GM21528 (cell line): Measurements from ENCODE around the gene CGGBP1.
"Not testable (repeated sequence)": the region's sequence is repeated elsewhere in the genome, so short reads cannot be mapped to it uniquely, and the experiment has no call there.

Experiments
- ATAC-seq: cut with Tn5 transposase; IDR thresholded peaks from one replicate; pipeline ENCODE4 v1.9.1; 2021; ENCODE audit warnings: mild to moderate bottlenecking, moderate library complexity; ENCODE audit not compliant: unreplicated experiment, low FRiP score

Gene CGGBP1

DNA sequence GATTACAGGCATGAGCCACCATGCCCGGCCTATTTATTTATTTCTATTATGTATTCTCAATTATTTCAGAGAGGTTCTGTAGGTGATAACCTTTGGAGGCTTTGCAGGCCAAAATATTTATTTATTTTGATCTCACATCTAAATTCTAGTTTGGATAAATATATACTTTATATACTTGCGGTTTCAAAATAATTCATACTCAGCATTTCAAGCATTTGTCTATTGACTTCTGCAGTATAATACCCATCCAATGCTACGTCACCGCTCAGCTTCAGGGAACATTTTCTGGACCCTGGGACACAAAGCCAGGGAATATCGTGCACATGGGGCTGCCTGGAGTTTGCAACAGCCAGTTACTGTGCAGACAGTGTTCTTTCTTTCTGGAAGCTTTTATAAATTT is 22.6 kb downstream of the CGGBP1 start:
- no peak for ATAC-seq

DNA sequence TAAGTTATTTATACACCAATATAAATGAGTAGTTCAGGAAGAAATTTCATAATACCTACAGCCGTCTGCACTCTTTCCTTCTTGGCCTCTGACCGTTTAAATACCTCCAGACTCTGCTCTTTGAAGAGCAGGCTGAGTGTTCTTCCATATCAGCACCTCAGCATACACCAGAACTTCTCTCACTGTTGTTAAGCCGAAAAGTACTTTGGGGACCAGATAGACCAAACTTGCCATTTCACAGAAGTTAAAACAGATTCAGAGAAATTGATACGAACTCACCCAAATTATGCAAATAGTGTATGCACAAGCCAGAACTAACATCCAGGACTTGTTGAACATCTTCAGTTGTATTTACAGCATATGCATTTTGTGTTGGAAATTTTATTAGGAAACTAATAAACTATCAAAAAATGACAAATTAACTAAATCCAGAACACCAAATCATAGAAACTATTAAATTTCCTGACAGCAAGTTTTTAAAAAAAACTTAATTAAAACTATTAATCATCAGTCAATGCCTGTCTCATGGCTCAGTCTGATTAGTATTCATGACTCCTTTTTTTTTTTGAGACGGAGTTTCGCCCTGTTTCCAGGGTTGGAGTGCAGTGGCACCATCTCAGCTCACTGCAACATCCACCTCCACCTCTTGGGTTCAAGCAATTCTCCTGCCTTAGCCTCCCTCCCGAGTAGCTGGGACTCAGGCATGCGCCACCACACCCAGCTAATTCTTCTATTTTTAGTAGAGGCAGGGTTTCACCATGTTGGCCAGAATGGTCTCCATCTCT is 24.1 kb downstream of the CGGBP1 start:
- no peak for ATAC-seq

GRCh38 chr3:88033808-88034207 is 25.0 kb downstream of the CGGBP1 start:
- ATAC-seq: no peak

DNA sequence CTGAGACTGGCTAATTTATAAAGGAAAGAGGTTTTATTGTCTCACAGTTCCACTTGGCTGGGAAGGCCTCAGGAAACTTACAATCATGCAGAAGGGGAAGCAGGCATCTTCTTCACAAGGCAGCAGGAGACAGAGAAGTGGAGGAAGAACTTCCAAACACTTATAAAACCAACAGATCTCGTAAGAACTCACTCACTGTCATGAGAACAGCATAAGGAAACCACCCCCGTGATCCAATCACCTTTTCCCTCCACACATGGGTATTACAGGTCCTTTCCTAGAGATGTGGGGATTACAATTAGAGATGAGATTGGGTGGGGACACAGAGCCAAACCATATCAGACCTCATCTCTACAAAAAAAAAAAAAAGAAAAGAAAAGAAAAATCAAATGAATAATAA is 25.7 kb downstream of the CGGBP1 start:
- no peak for ATAC-seq

DNA sequence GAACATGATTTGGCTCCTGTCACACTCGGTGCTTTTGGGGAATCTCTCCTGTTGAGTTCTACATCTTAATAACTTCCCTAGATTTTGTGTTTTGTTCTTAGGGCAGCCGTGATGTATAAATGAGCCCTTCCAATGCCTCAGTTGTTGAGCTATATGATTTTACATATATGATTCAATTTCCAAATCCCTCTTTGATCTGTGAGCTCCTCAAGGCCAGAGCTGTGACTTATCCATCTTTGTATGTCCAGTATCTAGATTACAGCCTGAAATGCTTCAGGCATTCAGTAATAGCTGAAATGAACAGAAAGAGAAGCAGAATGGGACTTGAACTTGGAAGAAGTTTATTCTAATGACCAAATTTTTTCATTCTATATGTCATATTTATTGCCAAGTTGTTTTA is 26.6 kb downstream of the CGGBP1 start:
- ATAC-seq: no peak

- ATAC-seq: peak; percentile 87
These were observed 27.1 kb downstream of the CGGBP1 start for GRCh38 chr3:88031642-88032077.

DNA sequence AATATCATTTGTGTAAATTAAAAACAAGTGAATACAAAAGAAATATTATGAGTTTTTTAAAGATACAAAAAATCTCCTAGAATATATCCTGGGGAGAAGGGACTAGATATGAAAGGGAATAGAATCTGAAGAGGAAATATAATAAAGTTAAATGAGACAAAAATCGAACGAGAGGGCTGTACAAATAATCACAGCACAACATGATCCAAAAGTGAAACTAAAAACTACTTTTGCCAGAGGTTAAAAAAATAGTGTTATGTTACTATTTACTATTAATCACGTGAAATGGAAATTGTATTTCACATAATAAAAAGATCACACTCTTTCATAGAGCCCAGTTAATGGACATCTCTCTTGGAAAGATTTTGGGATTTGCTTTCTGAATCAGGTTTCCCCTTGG is 28.6 kb downstream of the CGGBP1 start:
- no peak for ATAC-seq

DNA sequence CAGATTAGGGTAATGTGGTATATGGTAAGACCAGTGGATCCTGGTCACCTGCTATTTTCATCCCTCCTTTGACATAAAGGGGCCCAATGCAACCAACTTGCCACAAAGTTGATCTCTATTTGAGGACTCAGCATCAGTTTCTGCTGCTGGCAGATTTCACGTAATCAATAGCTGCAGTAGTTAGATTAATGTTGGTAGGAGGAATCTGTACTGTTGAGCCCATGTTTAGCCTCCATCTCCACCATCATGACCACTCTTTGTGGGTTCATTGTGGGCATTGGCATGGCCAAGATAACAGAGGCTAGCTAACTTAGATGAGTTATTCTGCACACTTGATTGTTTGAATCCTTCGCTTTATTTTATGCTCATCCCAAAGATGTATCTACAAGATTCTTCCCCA is 29.9 kb downstream of the CGGBP1 start:
- no peak for ATAC-seq

DNA sequence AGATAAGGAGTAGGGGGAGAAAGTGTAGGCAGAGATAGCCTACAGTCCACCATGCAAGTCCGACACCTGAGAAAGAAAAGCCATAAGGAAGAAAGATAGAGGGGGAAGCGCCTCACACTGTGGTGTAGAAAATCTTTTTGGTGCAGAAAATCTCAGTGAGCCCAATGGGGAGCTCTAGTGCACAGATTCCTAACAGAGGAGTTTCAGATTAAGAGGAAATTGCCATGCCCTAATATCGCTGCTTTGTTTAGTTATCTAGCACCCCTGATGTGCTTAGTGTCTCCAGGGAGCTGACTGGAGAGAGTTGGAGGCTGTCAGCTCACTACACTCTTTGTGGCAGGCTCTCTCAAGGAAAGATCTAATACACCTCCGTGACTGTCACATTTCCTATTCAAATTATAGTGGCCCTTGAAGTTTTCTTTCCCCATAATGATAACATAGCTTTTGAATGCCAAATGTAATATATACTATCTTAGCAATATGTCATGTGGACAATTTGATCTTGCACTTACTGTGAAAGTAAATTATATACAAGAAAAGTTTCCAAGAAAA is 33.7 kb downstream of the CGGBP1 start:
- no peak for ATAC-seq

- ATAC-seq: peak; percentile 97
These were observed 39.8 kb downstream of the CGGBP1 start for GRCh38 chr3:88019024-88019423.

GRCh38 chr3:88015656-88016055 is 43.1 kb downstream of the CGGBP1 start:
- not testable (repeated sequence) for ATAC-seq

DNA sequence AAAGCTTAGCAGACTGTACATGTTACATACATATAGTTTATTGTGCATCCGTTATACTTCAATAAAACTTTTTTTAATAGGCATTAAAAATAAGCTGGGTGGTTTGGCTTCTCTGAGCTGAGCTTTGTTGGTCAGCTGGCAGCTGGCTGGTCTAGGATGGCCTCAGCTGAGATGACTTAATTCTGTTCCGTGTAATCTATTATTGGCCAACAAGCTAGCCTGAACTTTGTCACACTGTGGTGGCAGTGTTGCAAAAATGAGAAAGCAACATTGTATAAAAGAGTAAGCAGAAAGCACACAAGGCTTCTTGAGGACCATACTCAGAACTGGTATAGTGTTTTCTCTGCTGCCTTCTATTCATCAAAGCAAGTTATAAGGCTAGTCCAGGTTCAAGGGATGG is 45.2 kb downstream of the CGGBP1 start:
- ATAC-seq: no peak

- ATAC-seq: no peak
These were observed 48.0 kb downstream of the CGGBP1 start for GRCh38 chr3:88010810-88011209.

DNA sequence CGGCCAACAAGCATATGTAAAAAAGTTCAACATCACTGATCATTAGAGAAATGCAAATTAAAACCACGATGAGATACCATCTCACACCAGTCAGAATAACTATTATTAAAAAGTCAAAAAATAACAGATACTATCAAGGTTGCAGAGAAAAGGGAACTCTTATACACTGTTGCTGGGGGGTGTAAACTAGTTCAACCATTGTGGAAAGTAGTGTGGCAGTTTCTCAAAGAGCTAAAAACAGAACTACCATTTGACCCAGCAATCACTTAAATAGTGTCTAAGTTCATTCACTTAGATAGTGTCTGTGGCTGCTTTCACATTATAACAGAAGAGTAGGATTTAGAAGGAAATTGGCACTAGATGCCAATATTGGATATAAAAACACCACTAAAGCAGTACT is 49.7 kb downstream of the CGGBP1 start:
- ATAC-seq: no peak

DNA sequence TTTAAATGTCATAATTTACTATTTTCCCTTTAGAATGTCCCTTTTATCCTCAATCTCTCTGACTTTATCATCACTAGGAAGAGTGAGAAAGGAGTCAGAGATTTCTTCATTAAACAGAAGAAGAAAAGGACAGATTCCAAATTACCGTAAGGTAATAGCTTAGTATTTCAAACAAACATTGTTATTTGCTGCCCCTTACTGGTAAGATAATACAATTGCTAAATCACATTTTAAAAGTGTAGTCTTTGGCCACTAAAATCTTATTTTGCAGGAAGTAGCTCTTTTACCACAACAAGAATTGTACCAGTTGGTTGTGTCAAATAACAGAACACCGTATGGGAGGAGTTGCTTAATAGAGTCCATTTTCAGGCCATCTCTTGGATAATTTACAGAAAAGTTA is 53.7 kb downstream of the CGGBP1 start:
- no peak for ATAC-seq

GRCh38 chr3:88003115-88003755 is 55.6 kb downstream of the CGGBP1 start:
- no peak for ATAC-seq

GRCh38 chr3:88002448-88002847 is 56.4 kb downstream of the CGGBP1 start:
- ATAC-seq: no peak
